Mucosa of descending colon (tissue), 3 donors: ENCODE results near the gene CRYL1. TPM values are rescaled to one million over a fixed set of nuclear protein-coding genes. Genes with fewer than 3 reads are reported as not detected.

Source experiments
- ATAC-seq: fragments of 200-7000 bp; cut with Tn5 transposase; one replicate; pipeline ENCODE4 v1.9.1; 2020; ENCODE audit warnings: mild to moderate bottlenecking, moderate library complexity
- DNase-seq, 3 donors: peaks; one replicate each; pipeline ENCODE4 v3.0.0-alpha.2; 2020
- H3K36me3 ChIP-seq: fragments of 200-600 bp; one replicate; pipeline ENCODE4 v1.8.0; 2021; ENCODE audit warnings: low read depth, mild to moderate bottlenecking
- H3K4me1 ChIP-seq: fragments of 200-600 bp; one replicate; pipeline ENCODE4 v1.8.0; 2021; ENCODE audit warnings: low read depth, mild to moderate bottlenecking
- H3K4me3 ChIP-seq: fragments of 200-600 bp; one replicate; pipeline ENCODE4 v1.8.0; 2021; ENCODE audit warnings: mild to moderate bottlenecking
- H3K9me3 ChIP-seq: fragments of 200-600 bp; one replicate; pipeline ENCODE4 v1.8.0; 2021; ENCODE audit warnings: mild to moderate bottlenecking
- CTCF ChIP-seq: fragments of 200-600 bp; IDR thresholded peaks from one replicate; pipeline ENCODE4 v1.8.0; 2022; ENCODE audit warnings: antibody characterized with exemption, mild to moderate bottlenecking
- intact Hi-C, 2 donors: fragments of 100-400 bp; cut with DNase I in 1 of 2; cut with micrococcal nuclease in 1 of 2; formaldehyde crosslinking; loops; one replicate each; pipeline versions ENCODE4 v1.11.0 to v1.11.1; 2022; cut with DNase I, micrococcal nuclease
- total RNA-seq, 3 donors: library from RNA; stranded (reverse); fragmentation: NEBNext Ultra II Directional in 2 of 3; extraction: Animal tissue kit (Norgen Biotek cat#: 25700) in 2 of 3; gene quantifications; one replicate each; pipeline versions ENCODE4 v1.2.1 to v1.2.4, GENCODE V29; 2021 to 2023
- donor health status: DM: no; HTN: no; CAD: no; lungs with moderate emphysema.
- donor health status: DM: no; HTN: no; CAD: no.
- donor health status: DM: no; HTN: yes; CAD: no.

The CRYL1 gene
- total RNA-seq, 3 donors from 2014 or later, result 49.2 to 141 (median 106) TPM

GRCh38 chr13:20387006-20387405 is 138.7 kb downstream of the CRYL1 start:
- Histone ChIP-seq H3K4me3 (no peak overlapping the region), H3K4me1 (no peaks in the 10 kb centered on the region), H3K9me3 (no peaks in the 10 kb centered on the region), H3K36me3 (no peaks in the 10 kb centered on the region)
- intact Hi-C loops, result no loop called here
- TF ChIP-seq CTCF, result no peak
- ATAC-seq (no peak), DNase-seq (no peak)

GRCh38 chr13:20383058-20383457 is 142.6 kb downstream of the CRYL1 start:
- no peaks in the 10 kb centered on the region for H3K4me1 ChIP-seq
- no peak overlapping the region for H3K4me3 ChIP-seq
- ATAC-seq (no peak), DNase-seq (no peak)
- H3K9me3 ChIP-seq, result no peaks in the 10 kb centered on the region
- no peaks in the 10 kb centered on the region for H3K36me3 ChIP-seq
- no peak for TF ChIP-seq CTCF
- intact Hi-C loops, result no loop called here

GRCh38 chr13:20381401-20381800 is 144.3 kb downstream of the CRYL1 start:
- H3K9me3 ChIP-seq, result no peaks in the 10 kb centered on the region
- no peak overlapping the region for H3K4me3 ChIP-seq
- ATAC-seq (no peak), DNase-seq (no peak)
- H3K36me3 ChIP-seq, result no peaks in the 10 kb centered on the region
- no peak for TF ChIP-seq CTCF
- no peaks in the 10 kb centered on the region for H3K4me1 ChIP-seq
- intact Hi-C loops, result no loop called here

- intact Hi-C loops, result no loop called here
- H3K9me3 ChIP-seq, result no peaks in the 10 kb centered on the region
- DNase-seq (no peak), ATAC-seq (no peak)
- no peak for TF ChIP-seq CTCF
- H3K4me3 ChIP-seq, result no peak overlapping the region
- no peaks in the 10 kb centered on the region for H3K36me3 ChIP-seq
- no peaks in the 10 kb centered on the region for H3K4me1 ChIP-seq
Observed at GRCh38 chr13:20378721-20379120, 146.9 kb downstream of the CRYL1 start.

DNA sequence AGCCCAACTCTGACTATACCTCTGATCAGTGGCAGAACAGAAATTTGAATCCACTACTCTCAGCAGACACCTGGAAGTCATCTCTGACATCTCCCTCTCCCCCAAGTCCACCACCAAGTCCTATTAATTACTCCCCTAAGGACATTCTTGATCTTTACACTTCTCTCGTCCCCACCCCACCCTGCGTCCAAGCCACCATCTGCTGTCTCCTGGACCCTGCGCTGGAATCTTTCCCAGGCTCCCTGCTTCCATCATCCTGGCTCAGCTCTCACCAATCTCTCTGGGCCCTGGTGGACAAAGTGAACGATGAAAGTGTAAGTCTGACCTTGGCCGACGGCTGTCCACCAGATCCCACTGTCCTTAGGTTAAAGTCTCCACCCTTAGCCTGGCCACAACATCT is 147.9 kb downstream of the CRYL1 start:
- no peaks in the 10 kb centered on the region for H3K9me3 ChIP-seq
- no peak for TF ChIP-seq CTCF
- H3K4me3 ChIP-seq, result no peak overlapping the region
- ATAC-seq (no peak), DNase-seq (no peak)
- H3K4me1 ChIP-seq, result no peaks in the 10 kb centered on the region
- intact Hi-C loops, result no loop called here
- H3K36me3 ChIP-seq, result no peaks in the 10 kb centered on the region

GRCh38 chr13:20375871-20376270 is 149.8 kb downstream of the CRYL1 start:
- TF ChIP-seq CTCF, result no peak
- Histone ChIP-seq H3K36me3 (no peaks in the 10 kb centered on the region), H3K4me3 (no peak overlapping the region), H3K4me1 (no peaks in the 10 kb centered on the region), H3K9me3 (no peaks in the 10 kb centered on the region)
- DNase-seq, result no peak
- no peak for ATAC-seq
- intact Hi-C loops, result no loop called here
